Activated CD4-positive, alpha-beta memory T cell treated with anti-CD3 and anti-CD28 coated beads for 36 hours (primary cell): ENCODE data around the gene SLC39A12. TPM values are rescaled to one million over a fixed set of nuclear protein-coding genes. Genes with fewer than 3 reads are reported as not detected.

Experiments
- CTCF ChIA-PET: fragments of 350-600 bp; sonication (Branson Sonifier 250); formaldehyde crosslinking; loops from one replicate; lab custom pipeline; 2021; ENCODE audit warnings: antibody characterized with exemption, inconsistent platforms; lab: Charles Lee
- POLR2A ChIA-PET: fragments of 350-600 bp; sonication (Branson Sonifier 250); formaldehyde crosslinking; loops from one replicate; lab custom pipeline; 2021; ENCODE audit warnings: antibody characterized with exemption; lab: Charles Lee
- DNase-seq: peaks from one replicate; pipeline ENCODE4 v3.0.0-alpha.2; 2020
- H3K27ac Mint-ChIP-seq: one replicate; pipeline ENCODE4 v1.8.0; 2021; ENCODE audit warnings: mixed read lengths
- H3K27me3 Mint-ChIP-seq: one replicate; pipeline ENCODE4 v1.8.0; 2021; ENCODE audit warnings: mixed read lengths
- H3K36me3 Mint-ChIP-seq: one replicate; pipeline ENCODE4 v1.8.0; 2021; ENCODE audit warnings: mixed read lengths
- H3K4me1 Mint-ChIP-seq: one replicate; pipeline ENCODE4 v1.8.0; 2021; ENCODE audit warnings: low read depth, mixed read lengths
- H3K4me3 Mint-ChIP-seq: one replicate; pipeline ENCODE4 v1.8.0; 2021; ENCODE audit warnings: mild to moderate bottlenecking, mixed read lengths
- H3K9me3 Mint-ChIP-seq: one replicate; pipeline ENCODE4 v1.8.0; 2021; ENCODE audit warnings: mixed read lengths
- intact Hi-C: fragments of 100-400 bp; cut with micrococcal nuclease; formaldehyde crosslinking; loops from one replicate; pipeline ENCODE4 v1.15.1; 2023
- total RNA-seq, 2 experiments: library from RNA; stranded (reverse); gene quantifications; one replicate each; pipeline ENCODE4 v1.2.3, GENCODE V29; 2021

SLC39A12 gene
- not detected for total RNA-seq

- H3K27me3 Mint-ChIP-seq = no peaks in the 10 kb centered on the region
- H3K27ac Mint-ChIP-seq = no peak within 1 kb of the TSS
- intact Hi-C loops = no loop called here
- no peaks in the 10 kb centered on the region for H3K4me1 Mint-ChIP-seq
- DNase-seq = no peak
- ChIA-PET CTCF (no interaction called here), POLR2A (no interaction called here)
- H3K4me3 Mint-ChIP-seq = no peak within 1 kb of the TSS
- no peaks in the 10 kb centered on the region for H3K36me3 Mint-ChIP-seq
- no peaks in the 10 kb centered on the region for H3K9me3 Mint-ChIP-seq
Observed at GRCh38 chr10:17951868-17952371, at the start of gene SLC39A12. Gene SLC39A12, plus strand, starts transcription at chr10:17951918. Its CDS starts 1,359 bp downstream, at chr10:17953277.

DNA sequence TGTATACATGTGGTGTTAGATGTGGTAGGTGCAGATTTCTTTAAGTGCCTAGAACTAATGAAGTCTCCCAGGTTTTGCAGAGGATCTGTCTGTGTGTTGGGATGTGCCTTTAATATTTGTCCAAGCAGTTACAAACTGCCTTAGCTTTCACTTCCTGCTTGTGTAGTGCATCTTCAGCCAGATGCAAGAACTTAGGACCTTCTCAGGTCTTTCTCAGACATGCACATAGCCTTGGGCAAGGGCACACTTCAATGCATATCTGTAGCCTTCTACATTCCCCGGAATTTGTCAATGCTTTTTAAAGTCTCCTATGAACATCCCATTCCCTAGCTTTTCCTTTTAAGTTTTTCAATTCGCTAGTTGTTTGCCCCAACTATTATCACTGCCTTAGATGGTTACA, 47.2 kb upstream of the SLC39A12 start:
- H3K27ac Mint-ChIP-seq = no peak overlapping the region
- H3K27me3 Mint-ChIP-seq = no peaks in the 10 kb centered on the region
- H3K4me1 Mint-ChIP-seq = no peaks in the 10 kb centered on the region
- ChIA-PET CTCF (no interaction called here), POLR2A (no interaction called here)
- H3K9me3 Mint-ChIP-seq = no peaks in the 10 kb centered on the region
- intact Hi-C loops = no loop called here
- no peak for DNase-seq
- no peak overlapping the region for H3K4me3 Mint-ChIP-seq
- no peaks in the 10 kb centered on the region for H3K36me3 Mint-ChIP-seq

DNA sequence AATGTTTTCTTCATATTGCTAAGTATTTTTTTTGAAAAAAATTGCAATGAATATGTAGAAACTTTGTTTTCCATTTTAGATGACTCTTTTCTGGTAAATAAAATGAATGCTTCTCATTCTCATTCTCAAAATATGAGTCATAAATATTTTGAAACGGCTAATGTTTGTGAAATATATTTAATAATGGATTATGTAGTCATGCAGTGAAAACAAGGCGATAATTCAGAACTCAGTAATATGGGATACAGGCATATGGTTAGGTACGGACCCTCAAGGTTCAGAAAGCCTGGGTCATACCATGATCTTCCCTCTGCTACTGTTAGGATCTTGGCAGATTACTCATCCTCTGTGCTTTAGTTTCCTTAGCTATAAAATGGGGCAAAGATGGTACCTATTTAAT, 46.2 kb upstream of the SLC39A12 start:
- Mint-ChIP-seq H3K27me3 (no peaks in the 10 kb centered on the region), H3K4me3 (no peak overlapping the region), H3K27ac (no peak overlapping the region), H3K9me3 (no peaks in the 10 kb centered on the region), H3K36me3 (no peaks in the 10 kb centered on the region), H3K4me1 (no peaks in the 10 kb centered on the region)
- intact Hi-C loops = no loop called here
- CTCF ChIA-PET = no interaction called here
- no peak for DNase-seq
- POLR2A ChIA-PET = no interaction called here

DNA sequence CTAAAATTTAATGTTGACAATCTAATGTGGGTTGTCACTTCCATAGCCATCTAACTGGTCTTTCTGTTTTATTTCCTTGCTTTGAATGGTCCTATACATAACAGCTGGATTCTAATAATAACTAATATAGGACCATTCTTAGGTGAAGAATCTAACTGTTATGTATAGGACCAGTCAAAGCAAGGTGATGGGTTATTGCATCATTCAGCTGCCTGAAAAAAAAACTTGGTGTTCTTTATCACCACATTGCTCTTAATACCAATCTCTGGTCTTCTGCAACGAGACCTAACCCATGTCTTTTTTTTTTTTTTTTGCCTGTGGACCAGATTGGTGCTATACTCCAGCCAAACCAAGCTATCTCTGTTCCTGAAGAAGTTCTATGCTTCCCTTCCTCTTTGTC, 45.7 kb upstream of the SLC39A12 start:
- POLR2A ChIA-PET = no interaction called here
- no peak overlapping the region for H3K4me3 Mint-ChIP-seq
- H3K4me1 Mint-ChIP-seq = no peaks in the 10 kb centered on the region
- no peaks in the 10 kb centered on the region for H3K27me3 Mint-ChIP-seq
- DNase-seq = no peak
- CTCF ChIA-PET = no interaction called here
- intact Hi-C loops = no loop called here
- H3K9me3 Mint-ChIP-seq = no peaks in the 10 kb centered on the region
- no peak overlapping the region for H3K27ac Mint-ChIP-seq
- H3K36me3 Mint-ChIP-seq = no peaks in the 10 kb centered on the region

DNA sequence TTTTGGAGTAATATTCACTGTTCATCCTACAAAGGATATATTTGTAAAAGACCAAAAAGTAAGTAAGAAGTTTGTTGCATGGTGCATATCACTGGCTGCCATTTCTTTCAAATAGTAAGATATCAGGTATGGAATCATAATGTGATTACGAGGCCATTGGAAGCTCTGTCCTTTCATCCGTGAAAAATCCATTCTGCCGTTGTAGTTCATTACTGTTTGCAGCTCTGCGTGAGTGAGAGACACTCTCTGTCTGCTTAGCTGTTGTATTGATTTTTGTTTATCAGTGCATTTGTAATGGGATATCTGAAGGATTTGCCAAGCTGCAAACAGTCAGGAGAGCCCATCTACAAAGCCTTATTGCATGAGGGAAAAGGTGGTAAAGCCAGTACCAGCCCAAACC, 44.1 kb upstream of the SLC39A12 start:
- CTCF ChIA-PET = no interaction called here
- Mint-ChIP-seq H3K9me3 (no peaks in the 10 kb centered on the region), H3K36me3 (no peaks in the 10 kb centered on the region), H3K27me3 (no peaks in the 10 kb centered on the region), H3K4me3 (no peak overlapping the region), H3K27ac (no peak overlapping the region), H3K4me1 (no peaks in the 10 kb centered on the region)
- DNase-seq = no peak
- intact Hi-C loops = no loop called here
- POLR2A ChIA-PET = interaction anchor here (0.6 kb wide), 1 partner anchor 1130 kb away, joined by 3 read pairs; no protein-coding TSS in a partner anchor

GRCh38 chr10:17910125-17910789, 41.5 kb upstream of the SLC39A12 start:
- Mint-ChIP-seq H3K4me3 (no peak overlapping the region), H3K4me1 (no peaks in the 10 kb centered on the region), H3K27me3 (no peaks in the 10 kb centered on the region), H3K36me3 (no peaks in the 10 kb centered on the region), H3K9me3 (no peaks in the 10 kb centered on the region), H3K27ac (no peak overlapping the region)
- CTCF ChIA-PET = no interaction called here
- DNase-seq = no peak
- intact Hi-C loops = no loop called here
- POLR2A ChIA-PET = no interaction called here

DNA sequence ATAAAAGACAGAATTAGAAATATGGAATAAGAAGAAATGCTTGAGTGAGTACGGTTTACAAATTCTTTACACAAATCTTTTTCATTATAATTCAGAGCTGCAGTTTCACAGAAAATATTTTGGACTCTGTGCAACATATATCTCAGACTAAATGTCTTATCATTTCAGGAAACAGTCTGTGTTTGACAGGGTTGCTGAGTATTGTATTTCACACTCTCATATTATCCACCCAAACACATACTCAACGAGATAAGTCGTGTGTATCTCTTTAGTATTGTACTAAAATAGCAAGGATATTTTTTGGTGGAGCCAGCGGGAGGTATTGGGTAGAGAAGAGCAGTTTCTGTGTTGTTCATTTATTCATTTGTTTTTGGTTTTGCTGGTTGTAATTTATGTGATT, 39.0 kb upstream of the SLC39A12 start:
- H3K36me3 Mint-ChIP-seq = no peaks in the 10 kb centered on the region
- CTCF ChIA-PET = no interaction called here
- no peaks in the 10 kb centered on the region for H3K9me3 Mint-ChIP-seq

GRCh38 chr10:17913604-17914003, 38.1 kb upstream of the SLC39A12 start:
- no peak for DNase-seq
- Mint-ChIP-seq H3K4me3 (no peak overlapping the region), H3K27ac (no peak overlapping the region), H3K36me3 (no peaks in the 10 kb centered on the region), H3K9me3 (no peaks in the 10 kb centered on the region), H3K4me1 (no peaks in the 10 kb centered on the region), H3K27me3 (no peaks in the 10 kb centered on the region)
- intact Hi-C loops = no loop called here
- ChIA-PET POLR2A (no interaction called here), CTCF (interaction anchor here (0.6 kb wide), 1 partner anchor 414 kb away, joined by 3 read pairs; no protein-coding TSS in a partner anchor)

More for the DNA sequence above, 39.0 kb upstream of the SLC39A12 start:
- H3K27me3 Mint-ChIP-seq = no peaks in the 10 kb centered on the region
- intact Hi-C loops = no loop called here
- POLR2A ChIA-PET = no interaction called here
- no peak for DNase-seq
- H3K4me1 Mint-ChIP-seq = no peaks in the 10 kb centered on the region
- no peak overlapping the region for H3K4me3 Mint-ChIP-seq
- H3K27ac Mint-ChIP-seq = no peak overlapping the region

DNA sequence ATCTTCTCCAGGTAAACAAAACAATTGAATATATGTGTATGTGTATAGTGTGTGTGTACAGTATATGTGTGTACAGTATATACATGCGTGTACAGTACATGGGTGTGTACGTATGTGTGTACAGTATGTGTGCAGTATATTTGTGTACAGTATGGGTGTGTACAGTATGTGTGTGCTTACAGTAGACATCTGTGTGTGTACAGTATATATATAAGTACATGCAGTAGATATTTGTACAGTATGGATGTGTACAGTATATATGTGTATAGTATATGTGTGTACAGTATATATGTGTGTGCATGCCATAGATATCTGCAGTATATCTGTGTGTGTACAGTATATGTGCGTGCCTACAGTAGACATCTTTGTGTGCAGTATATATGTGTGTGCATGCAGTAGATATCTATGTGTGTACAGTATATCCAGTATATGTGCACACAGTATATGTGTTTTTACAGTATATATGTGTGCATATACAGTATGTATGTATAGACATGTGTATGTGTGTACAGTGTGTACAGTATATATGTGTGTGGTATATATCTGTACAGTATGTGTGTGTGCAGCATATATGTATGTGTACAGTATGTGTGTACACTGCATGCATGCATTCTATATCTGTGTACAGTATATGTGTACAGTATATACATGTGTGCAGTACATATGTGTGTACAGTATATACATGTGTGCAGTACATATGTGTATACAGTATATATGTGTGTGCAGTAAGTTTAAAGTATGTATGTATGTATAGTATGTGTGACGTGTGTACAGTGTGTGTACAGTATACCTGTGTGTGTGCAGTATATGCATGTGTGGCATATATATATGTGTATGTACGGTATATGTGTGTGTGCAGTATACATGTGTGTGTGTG, 37.3 kb upstream of the SLC39A12 start:
- no peak overlapping the region for H3K4me3 Mint-ChIP-seq
- no peak overlapping the region for H3K27ac Mint-ChIP-seq
- no peaks in the 10 kb centered on the region for H3K27me3 Mint-ChIP-seq
- ChIA-PET POLR2A (no interaction called here), CTCF (interaction anchor here (0.6 kb wide), 1 partner anchor 413 kb away, joined by 3 read pairs; no protein-coding TSS in a partner anchor)
- H3K9me3 Mint-ChIP-seq = no peaks in the 10 kb centered on the region
- intact Hi-C loops = no loop called here
- no peaks in the 10 kb centered on the region for H3K36me3 Mint-ChIP-seq
- H3K4me1 Mint-ChIP-seq = no peaks in the 10 kb centered on the region
- DNase-seq = no peak

- Mint-ChIP-seq H3K27me3 (no peaks in the 10 kb centered on the region), H3K36me3 (no peaks in the 10 kb centered on the region), H3K9me3 (no peaks in the 10 kb centered on the region), H3K4me3 (no peak overlapping the region), H3K4me1 (no peaks in the 10 kb centered on the region), H3K27ac (no peak overlapping the region)
- POLR2A ChIA-PET = no interaction called here
- CTCF ChIA-PET = no interaction called here
- intact Hi-C loops = no loop called here
- DNase-seq = no peak
Observed at GRCh38 chr10:17915181-17915580, 36.5 kb upstream of the SLC39A12 start.

GRCh38 chr10:17918187-17918903, 33.4 kb upstream of the SLC39A12 start:
- H3K36me3 Mint-ChIP-seq = no peaks in the 10 kb centered on the region
- POLR2A ChIA-PET = no interaction called here
- no peaks in the 10 kb centered on the region for H3K27me3 Mint-ChIP-seq
- no peaks in the 10 kb centered on the region for H3K9me3 Mint-ChIP-seq
- CTCF ChIA-PET = no interaction called here
- DNase-seq = no peak
- H3K4me3 Mint-ChIP-seq = no peak overlapping the region
- H3K4me1 Mint-ChIP-seq = no peaks in the 10 kb centered on the region
- no peak overlapping the region for H3K27ac Mint-ChIP-seq
- intact Hi-C loops = no loop called here

DNA sequence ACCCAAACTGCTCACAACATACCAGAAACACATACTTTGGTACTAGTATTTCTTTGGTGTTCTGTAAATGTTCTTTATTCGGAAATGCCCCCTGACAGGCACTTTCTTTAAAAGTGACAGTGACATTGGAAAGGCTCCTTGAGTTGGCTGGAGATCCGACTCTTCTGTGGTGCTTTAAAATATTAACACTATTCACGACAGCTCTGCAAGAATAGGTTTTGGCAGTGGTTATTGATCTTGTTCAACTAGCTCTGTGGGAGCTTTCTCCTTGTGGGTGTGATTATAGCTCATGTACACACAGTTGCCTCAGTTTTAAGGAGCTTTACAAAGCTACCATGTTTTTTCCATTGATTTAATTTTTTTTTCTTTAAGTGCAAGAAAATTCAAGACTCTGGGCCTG, 30.3 kb upstream of the SLC39A12 start:
- CTCF ChIA-PET = no interaction called here
- intact Hi-C loops = no loop called here
- H3K4me1 Mint-ChIP-seq = no peaks in the 10 kb centered on the region

More for the DNA sequence above, 30.3 kb upstream of the SLC39A12 start:
- no peaks in the 10 kb centered on the region for H3K9me3 Mint-ChIP-seq
- DNase-seq = no peak
- H3K27ac Mint-ChIP-seq = no peak overlapping the region
- POLR2A ChIA-PET = no interaction called here
- no peaks in the 10 kb centered on the region for H3K36me3 Mint-ChIP-seq
- no peak overlapping the region for H3K4me3 Mint-ChIP-seq
- no peaks in the 10 kb centered on the region for H3K27me3 Mint-ChIP-seq
